NCI-H2107 treated with DMSO at 0.1 percent for 48 hours (cell line): ENCODE results near the gene FDXR.

Experiments used
- DNase-seq: peaks from one replicate; lab custom pipeline; 2025; ENCODE audit not compliant: unreplicated experiment; lab: John Stamatoyannopoulos, UW

FDXR gene

DNA sequence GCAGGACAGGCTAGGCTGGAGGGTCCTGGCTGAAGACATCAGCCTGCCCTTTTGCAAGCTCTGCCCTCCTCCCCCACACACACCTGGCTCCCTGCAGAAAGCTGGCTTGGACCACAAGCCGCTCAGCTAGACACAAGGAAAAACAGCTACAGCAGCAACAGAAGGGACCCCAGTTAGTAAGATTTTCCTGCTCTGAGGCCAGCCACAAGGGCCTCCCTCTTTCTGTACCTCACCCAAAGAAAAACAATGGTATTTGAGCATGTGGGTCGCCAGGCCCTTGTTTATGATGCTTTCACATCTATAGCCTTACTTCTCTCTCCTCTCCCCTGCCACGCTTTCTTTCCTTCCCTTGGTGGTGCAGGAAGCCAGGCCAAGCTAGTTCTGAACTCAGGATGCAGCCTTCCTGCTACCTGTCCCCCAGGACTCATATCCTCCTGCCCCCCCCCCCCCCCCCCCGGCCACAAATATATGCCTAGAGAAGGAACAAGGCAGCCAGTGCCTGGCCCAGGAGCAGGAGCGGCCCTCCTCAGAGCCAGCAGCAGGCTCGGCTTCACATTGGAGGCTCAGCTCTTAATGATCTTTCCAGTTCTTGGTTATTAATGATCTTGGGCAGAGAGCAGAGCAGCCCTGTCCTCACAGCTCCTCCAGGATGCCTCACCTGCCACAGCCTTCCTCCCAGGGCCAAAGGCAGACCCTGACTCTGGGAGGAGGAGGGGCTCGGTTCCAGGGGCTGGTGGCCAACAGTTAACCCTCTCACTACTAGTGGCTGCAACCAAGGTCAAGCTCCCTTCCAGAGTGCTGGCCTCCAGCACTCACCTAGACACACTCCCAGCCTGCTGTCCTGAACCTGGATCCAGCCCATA lies 32.6 kb downstream of the FDXR start:
- no peak for DNase-seq

DNA sequence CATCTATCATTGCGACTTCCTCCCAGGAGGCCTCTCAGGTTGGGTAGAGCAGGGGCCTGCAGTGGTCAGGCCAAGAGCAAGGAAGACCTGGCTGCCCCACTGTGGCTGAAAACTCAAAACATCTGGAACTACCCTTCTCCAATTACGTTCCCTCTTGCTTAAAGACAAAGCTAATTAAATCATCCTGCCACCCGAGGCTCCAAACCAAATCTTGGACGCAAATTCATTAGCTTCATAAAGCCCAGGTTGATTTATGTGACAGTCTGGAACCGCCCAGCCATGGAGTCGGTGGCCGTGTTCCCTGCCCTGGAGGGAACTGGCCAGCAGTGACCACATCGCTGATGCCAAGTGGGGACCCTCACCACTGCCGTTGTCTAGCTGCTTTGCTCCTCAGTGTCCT lies 34.5 kb downstream of the FDXR start:
- DNase-seq, result no peak

DNA sequence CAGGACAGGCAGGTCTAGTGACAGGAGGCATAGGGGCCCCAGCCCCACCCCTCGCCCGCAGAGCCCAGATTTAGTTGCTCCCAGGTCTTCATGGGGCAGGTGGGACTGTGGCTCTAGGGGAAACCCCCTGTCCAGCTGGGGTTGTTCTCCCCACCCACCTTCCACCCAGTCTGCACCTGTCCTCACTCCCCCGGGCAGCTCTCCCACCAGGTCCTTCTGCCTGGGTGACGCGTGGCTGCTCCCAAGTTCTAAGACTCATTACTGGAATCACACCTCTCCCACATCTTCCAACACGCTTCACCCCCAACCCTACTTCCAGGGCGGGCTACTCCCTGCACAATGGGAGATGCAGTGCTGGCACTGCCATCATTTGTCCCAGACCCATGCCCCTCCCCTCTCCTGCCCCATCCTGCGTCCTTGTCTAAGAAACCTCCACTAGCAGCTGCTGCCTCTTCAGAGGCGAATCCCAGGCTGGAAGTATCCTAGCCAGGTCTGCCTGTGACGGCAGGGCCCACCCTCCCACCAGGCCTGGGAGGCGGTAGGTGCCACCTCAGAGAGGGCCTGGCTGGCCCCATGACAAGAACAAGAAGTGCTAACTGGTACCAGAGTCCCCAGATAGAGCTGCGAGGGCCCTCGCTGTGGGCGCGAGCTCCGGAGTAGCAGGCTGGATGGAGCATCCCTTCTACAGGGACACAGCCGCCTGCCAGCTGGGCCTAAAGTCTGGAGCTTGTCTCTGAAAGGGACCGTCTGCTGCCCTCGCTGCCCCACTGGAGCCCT lies 35.9 kb downstream of the FDXR start:
- no peak for DNase-seq

- no peak for DNase-seq
Measured at GRCh38 chr17:74836191-74836590, 36.6 kb downstream of the FDXR start.

- DNase-seq, result no peak
Measured at GRCh38 chr17:74833501-74834377, 39.1 kb downstream of the FDXR start.

GRCh38 chr17:74832421-74832820 lies 40.4 kb downstream of the FDXR start:
- no peak for DNase-seq

DNA sequence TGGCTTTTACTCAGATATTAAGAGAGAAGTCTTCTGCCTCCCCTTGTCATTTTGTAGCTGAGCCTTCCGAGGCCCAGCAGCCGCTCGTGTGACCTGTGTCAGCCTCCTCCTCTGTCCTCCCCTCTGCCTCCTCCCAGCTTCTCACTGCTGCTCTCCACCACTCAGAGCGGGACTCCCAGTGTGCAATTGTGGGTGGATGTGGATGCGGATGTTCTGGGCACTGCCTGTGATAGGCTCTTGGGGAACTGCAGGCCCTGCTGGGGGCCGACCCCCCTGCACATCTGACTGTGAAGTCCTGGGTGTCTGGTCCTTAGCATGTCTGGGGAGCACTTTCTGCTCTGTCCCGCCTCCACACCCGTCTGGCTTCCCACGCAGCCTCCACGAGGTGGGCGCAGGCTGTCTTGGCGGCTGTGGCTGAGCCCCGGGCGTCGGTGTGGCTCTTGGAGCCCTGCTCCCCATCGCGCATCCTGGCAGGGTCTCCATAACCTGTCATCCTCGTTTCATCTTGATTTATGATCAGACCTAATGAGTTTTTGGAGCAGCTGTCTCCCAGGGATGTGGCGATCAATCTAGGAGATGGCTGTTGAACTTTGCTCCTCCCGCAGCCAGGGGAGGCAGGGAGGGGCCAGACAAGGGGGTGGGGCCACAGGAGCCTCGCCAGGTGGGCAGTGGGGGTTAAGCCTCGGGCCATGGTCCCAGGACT lies 41.2 kb downstream of the FDXR start:
- DNase-seq, result no peak

DNA sequence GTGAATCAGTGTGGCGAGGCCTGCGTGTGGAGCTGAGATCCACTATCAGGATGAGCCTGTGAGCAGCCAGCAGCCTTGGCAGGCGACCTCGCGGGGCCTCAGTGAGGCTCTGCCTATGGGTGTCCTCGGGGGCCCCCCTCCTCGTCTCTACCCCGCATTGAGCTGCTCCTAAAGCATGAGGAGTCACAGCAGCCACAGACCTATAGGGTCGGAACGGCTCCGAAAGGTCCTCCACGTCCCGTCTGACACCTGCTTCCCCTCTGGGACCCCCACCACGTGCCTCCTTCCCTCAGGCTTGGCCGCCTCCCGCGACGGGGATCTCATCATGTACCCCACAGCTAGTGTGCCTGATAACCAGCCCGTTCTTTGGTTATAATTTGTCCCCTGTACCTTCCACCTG lies 41.9 kb downstream of the FDXR start:
- no peak for DNase-seq

DNA sequence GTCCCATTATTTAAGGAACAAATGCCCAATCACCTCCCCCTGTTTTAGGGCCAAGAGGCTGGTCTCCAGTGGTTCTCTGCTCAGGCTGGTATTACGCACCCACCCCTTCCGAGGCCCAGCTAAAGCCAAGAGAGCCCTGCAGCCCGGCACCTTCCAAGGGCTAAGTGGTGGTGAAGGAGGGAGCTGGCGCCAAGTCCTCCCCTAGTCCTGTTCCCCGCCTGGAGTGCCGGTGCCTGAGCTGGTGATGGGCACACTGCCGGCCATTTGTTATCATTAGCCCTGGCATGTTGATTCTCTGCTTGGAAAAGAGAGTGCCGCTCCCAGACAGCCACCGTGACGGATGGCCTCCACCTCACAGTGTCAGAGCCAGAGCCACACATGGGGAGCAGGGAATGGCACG lies 45.0 kb downstream of the FDXR start:
- no peak for DNase-seq

GRCh38 chr17:74825952-74826719 lies 46.7 kb downstream of the FDXR start:
- DNase-seq, result no peak

DNA sequence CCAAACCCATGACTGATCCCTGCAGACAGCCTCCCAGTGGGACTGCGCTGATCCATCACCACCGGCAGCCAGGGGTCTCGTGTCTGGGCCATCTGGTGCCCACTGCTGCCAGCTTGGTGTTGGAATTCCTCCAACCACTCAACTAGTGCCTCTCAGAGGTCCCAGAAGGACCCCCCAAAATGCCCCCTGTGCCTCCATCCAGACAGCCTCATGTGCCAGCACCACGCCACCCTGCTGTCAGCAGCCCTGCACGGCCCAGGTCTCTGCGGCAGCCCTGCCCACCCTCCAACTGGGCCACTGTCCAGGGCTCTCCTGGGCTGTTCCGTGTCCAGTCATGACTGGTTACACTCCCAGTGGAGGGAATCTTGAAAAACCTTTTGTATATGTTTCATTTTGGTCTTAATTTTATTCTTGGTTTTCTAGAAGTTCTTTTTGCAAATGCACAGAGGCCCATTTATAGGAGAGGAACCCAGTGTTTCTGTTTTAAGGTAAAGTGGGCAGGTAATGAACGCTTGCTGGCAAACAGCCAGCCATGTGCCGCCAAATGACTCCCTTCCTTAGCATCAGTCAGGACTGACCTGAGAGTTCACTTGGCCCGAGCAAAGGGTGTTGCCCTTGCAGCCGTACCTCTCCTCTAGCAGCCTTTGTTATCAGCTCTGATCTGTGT lies 47.7 kb downstream of the FDXR start:
- DNase-seq, result no peak

- DNase-seq, result no peak
Measured at GRCh38 chr17:74822939-74823367, 49.8 kb downstream of the FDXR start.

GRCh38 chr17:74822335-74822938 lies 50.4 kb downstream of the FDXR start:
- DNase-seq, result no peak

GRCh38 chr17:74821655-74822334 lies 51.0 kb downstream of the FDXR start:
- no peak for DNase-seq

GRCh38 chr17:74819801-74820436 lies 52.9 kb downstream of the FDXR start:
- no peak for DNase-seq

GRCh38 chr17:74818291-74818938 lies 54.4 kb downstream of the FDXR start:
- DNase-seq, result no peak

DNA sequence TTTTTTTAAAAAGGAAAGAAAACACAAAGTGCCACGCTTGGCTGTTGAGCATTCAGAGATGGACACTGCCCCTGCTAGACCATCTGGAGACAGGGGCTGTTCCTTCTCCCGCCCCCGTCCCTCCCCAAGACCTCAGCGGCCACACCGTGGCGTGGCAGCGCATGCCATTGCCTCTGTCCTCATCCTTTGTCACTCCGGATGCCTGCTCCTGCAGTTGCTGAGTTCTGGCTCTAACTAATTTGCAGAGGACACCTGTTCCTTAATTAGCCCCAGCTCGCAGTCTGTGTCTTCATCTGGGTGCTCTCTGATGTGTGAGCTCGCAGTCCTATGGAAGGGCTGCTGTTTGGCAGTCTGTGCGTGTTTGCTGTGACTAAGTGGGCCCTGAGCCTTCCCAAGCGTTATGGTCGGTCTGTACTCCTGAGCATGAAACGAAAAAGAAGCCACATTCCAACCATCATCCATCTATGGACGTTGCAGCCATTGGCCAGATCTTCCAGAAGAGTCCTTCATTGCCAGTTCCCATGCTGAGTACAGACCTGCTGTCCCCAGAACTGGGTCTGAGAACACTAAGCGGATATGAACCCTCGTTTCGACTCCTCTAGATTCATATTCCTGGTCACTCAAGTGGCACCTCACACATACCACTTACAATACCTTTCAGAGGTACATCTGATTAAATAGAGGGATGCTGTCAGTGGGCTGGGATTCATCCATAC lies 55.7 kb downstream of the FDXR start:
- no peak for DNase-seq
